Nasal cavity respiratory epithelium epithelial cell of viscerocranial mucosa (primary cell): Measurements from ENCODE around the gene PTPN23. TPM values are rescaled to one million over a fixed set of nuclear protein-coding genes. Genes with fewer than 3 reads are reported as not detected.

Experiments
- total RNA-seq: library from RNA; depleted of rRNA; stranded (reverse); fragments of >200 nt; gene quantifications from 2 replicates; pipeline ENCODE4 v1.2.3, GENCODE V29; 2014

PTPN23 gene, protein sequence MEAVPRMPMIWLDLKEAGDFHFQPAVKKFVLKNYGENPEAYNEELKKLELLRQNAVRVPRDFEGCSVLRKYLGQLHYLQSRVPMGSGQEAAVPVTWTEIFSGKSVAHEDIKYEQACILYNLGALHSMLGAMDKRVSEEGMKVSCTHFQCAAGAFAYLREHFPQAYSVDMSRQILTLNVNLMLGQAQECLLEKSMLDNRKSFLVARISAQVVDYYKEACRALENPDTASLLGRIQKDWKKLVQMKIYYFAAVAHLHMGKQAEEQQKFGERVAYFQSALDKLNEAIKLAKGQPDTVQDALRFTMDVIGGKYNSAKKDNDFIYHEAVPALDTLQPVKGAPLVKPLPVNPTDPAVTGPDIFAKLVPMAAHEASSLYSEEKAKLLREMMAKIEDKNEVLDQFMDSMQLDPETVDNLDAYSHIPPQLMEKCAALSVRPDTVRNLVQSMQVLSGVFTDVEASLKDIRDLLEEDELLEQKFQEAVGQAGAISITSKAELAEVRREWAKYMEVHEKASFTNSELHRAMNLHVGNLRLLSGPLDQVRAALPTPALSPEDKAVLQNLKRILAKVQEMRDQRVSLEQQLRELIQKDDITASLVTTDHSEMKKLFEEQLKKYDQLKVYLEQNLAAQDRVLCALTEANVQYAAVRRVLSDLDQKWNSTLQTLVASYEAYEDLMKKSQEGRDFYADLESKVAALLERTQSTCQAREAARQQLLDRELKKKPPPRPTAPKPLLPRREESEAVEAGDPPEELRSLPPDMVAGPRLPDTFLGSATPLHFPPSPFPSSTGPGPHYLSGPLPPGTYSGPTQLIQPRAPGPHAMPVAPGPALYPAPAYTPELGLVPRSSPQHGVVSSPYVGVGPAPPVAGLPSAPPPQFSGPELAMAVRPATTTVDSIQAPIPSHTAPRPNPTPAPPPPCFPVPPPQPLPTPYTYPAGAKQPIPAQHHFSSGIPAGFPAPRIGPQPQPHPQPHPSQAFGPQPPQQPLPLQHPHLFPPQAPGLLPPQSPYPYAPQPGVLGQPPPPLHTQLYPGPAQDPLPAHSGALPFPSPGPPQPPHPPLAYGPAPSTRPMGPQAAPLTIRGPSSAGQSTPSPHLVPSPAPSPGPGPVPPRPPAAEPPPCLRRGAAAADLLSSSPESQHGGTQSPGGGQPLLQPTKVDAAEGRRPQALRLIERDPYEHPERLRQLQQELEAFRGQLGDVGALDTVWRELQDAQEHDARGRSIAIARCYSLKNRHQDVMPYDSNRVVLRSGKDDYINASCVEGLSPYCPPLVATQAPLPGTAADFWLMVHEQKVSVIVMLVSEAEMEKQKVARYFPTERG (N-terminal part only)
- total RNA-seq, result 13.7 and 33.0 TPM in 2 replicates

DNA sequence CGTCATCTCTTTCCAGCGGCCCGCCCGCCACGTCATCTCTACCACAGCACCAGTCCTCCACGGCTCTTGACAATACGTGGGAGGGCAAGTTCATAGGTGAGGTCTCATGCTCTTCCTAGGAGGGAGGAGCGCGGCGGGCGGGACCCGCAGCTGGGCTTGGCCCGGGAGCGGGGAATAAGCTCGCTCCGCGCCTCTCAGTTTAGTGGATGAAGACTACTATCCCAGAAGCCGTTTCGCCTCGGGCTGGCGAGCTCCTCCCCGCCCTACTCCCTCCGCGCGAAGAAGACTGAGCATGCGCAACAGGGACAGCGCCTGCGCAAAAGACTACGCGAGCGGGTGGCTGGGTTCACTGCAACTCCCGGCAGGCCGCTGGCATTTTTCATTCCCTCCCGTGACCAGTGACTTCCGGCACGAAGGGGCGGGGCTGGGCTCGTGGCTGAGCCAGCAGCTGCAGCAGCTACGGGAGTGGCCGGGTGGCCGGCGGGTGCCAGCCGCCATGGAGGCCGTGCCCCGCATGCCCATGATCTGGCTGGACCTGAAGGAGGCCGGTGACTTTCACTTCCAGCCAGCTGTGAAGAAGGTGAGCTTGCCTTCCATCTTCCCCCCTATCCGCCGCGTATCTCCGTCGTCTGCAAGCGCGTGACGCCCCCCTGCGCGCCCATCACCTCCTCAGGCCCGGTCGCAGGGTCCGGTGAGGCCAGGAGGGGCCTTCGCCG is at the start of gene PTPN23:
TSS of gene PTPN23 (plus strand) at position 421 of the 716 bp plus-strand sequence. CDS start at position 497, 76 bp downstream.

Other genes starting within 250 kb of the PTPN23 start
- gene SETD2, start 216.9 kb upstream of the PTPN23 start, total RNA-seq, result 32.8 and 59.8 TPM in 2 replicates
- gene KIF9, start 98.2 kb upstream of the PTPN23 start, total RNA-seq, result 1.4 and 2.9 TPM in 2 replicates
- gene KLHL18, start 98.1 kb upstream of the PTPN23 start, total RNA-seq, result 26.7 and 32.3 TPM in 2 replicates
- gene SCAP, start 94.9 kb downstream of the PTPN23 start, total RNA-seq, result 63.9 and 123 TPM in 2 replicates
- 20.5 and 20.9 TPM in 2 replicates for gene ELP6, start 132.7 kb downstream of the PTPN23 start, total RNA-seq
- gene CSPG5, start 197.8 kb downstream of the PTPN23 start, total RNA-seq, result 0.36 and 1.7 TPM in 2 replicates